CD14-positive monocyte (primary cell): ENCODE data around the gene OR5L2. TPM values are rescaled to one million over a fixed set of nuclear protein-coding genes. Genes with fewer than 3 reads are reported as not detected.
"Not testable (repeated sequence)": the region's sequence is repeated elsewhere in the genome, so short reads cannot be mapped to it uniquely, and the experiment has no call there.

Source experiments
- DNase-seq, 3 donors: peaks; one replicate each; pipeline ENCODE4 v3.0.0-alpha.2; 2011 to 2022
- H2AFZ ChIP-seq: 2 replicates; pipeline ENCODE4 v1.6.0; 2012; ENCODE audit warnings: mild to moderate bottlenecking, low read depth, low read length, inconsistent platforms; ENCODE audit not compliant: insufficient read depth, poor library complexity, severe bottlenecking
- H3K27ac ChIP-seq, 2 donors: 1 replicate in 1 of 2; 2 replicates in 1 of 2; pipeline ENCODE4 v1.5.1; 2012 to 2013; ENCODE audit warnings: low read length in 2 of 2, control low read depth in 1 of 2, inconsistent platforms in 1 of 2, low read depth in 1 of 2, mild to moderate bottlenecking in 1 of 2
- H3K27me3 ChIP-seq, 2 donors: one replicate each; pipeline versions ENCODE4 v1.6.0 to v1.6.1; 2011 to 2013; ENCODE audit warnings: low read length in 2 of 2; ENCODE audit not compliant: control insufficient read depth in 2 of 2, insufficient read depth in 2 of 2
- H3K36me3 ChIP-seq, 2 donors: replicated peaks in 1 of 2; 1 replicate in 1 of 2; 2 replicates in 1 of 2; pipeline versions ENCODE4 v1.5.1 to v1.6.1; 2012 to 2013; ENCODE audit warnings: low read length in 2 of 2, control low read depth in 1 of 2, inconsistent platforms in 1 of 2, mild to moderate bottlenecking in 1 of 2; ENCODE audit not compliant: insufficient read depth in 2 of 2, control insufficient read depth in 1 of 2
- H3K4me1 ChIP-seq, 2 donors: 1 replicate in 1 of 2; 2 replicates in 1 of 2; pipeline versions ENCODE4 v1.5.1 to v1.6.1; 2012 to 2013; ENCODE audit warnings: low read length in 2 of 2, control low read depth in 1 of 2, inconsistent platforms in 1 of 2, mild to moderate bottlenecking in 1 of 2, moderate library complexity in 1 of 2; ENCODE audit not compliant: insufficient read depth in 2 of 2, control insufficient read depth in 1 of 2
- H3K4me2 ChIP-seq: replicated peaks from 2 replicates; pipeline ENCODE3; 2012; ENCODE audit warnings: low read length, moderate library complexity, mild to moderate bottlenecking; ENCODE audit not compliant: poor library complexity, severe bottlenecking; ENCODE audit errors: extremely low read depth
- H3K4me3 ChIP-seq, 3 experiments: fragments of 200-600 bp in 1 of 3; sonication (generic) in 1 of 3; replicated peaks in 1 of 3; 1 replicate in 2 of 3; 2 replicates in 1 of 3; pipeline ENCODE4 v1.5.1; 2011 to 2013; ENCODE audit warnings: low read length in 3 of 3, mild to moderate bottlenecking in 3 of 3, control low read depth in 2 of 3, low read depth in 2 of 3, inconsistent platforms in 1 of 3, moderate library complexity in 1 of 3
- H3K79me2 ChIP-seq: 2 replicates; pipeline ENCODE4 v1.6.0; 2012; ENCODE audit warnings: mild to moderate bottlenecking, control low read depth, inconsistent platforms, low read length, moderate library complexity; ENCODE audit not compliant: insufficient read depth
- H3K9ac ChIP-seq: 2 replicates; pipeline ENCODE4 v1.6.0; 2017; ENCODE audit warnings: low read length, mild to moderate bottlenecking; ENCODE audit not compliant: insufficient read depth, poor library complexity, severe bottlenecking
- H3K9me3 ChIP-seq, 2 donors: replicated peaks in 1 of 2; 1 replicate in 1 of 2; 2 replicates in 1 of 2; pipeline versions ENCODE4 v1.5.1 to v1.6.1; 2012 to 2013; ENCODE audit warnings: low read length in 2 of 2, control low read depth in 1 of 2; ENCODE audit not compliant: control insufficient read depth in 1 of 2, insufficient read depth in 1 of 2
- H4K20me1 ChIP-seq: 2 replicates; pipeline ENCODE4 v1.6.0; 2012; ENCODE audit warnings: mild to moderate bottlenecking, low read length, control low read depth, moderate library complexity; ENCODE audit not compliant: insufficient read depth
- H3K27ac Mint-ChIP-seq, 7 donors: one replicate each; pipeline ENCODE4 v1.8.0; 2020; ENCODE audit warnings: mild to moderate bottlenecking in 7 of 7, mixed read lengths in 7 of 7, moderate library complexity in 6 of 7, inconsistent platforms in 2 of 7
- H3K27me3 Mint-ChIP-seq, 3 donors: one replicate each; pipeline ENCODE4 v1.8.0; 2021 to 2022; ENCODE audit warnings: low read depth in 3 of 3, mild to moderate bottlenecking in 3 of 3, mixed read lengths in 3 of 3, moderate library complexity in 3 of 3, inconsistent platforms in 1 of 3
- H3K36me3 Mint-ChIP-seq, 2 donors: one replicate each; pipeline ENCODE4 v1.8.0; 2020; ENCODE audit warnings: mixed read lengths in 2 of 2, inconsistent platforms in 1 of 2, mild to moderate bottlenecking in 1 of 2
- H3K4me1 Mint-ChIP-seq: one replicate; pipeline ENCODE4 v1.8.0; 2020; ENCODE audit warnings: mild to moderate bottlenecking, mixed read lengths
- H3K4me3 Mint-ChIP-seq, 2 donors: one replicate each; pipeline ENCODE4 v1.8.0; 2020; ENCODE audit warnings: mild to moderate bottlenecking in 2 of 2, mixed read lengths in 2 of 2, moderate library complexity in 1 of 2
- H3K9me3 Mint-ChIP-seq, 7 donors: one replicate each; pipeline ENCODE4 v1.8.0; 2020 to 2022; ENCODE audit warnings: mixed read lengths in 7 of 7, mild to moderate bottlenecking in 6 of 7, moderate library complexity in 6 of 7, inconsistent platforms in 2 of 7
- WGBS: methylation state at CpG from one replicate; pipeline ENCODE4 v1.1.5; 2013; ENCODE audit warnings: missing lambda C conversion rate; ENCODE audit not compliant: insufficient coverage; 5-methylcytosine and 5-hydroxymethylcytosine counted together
- intact Hi-C, 2 donors: fragments of 100-400 bp; cut with micrococcal nuclease; formaldehyde crosslinking; loops; one replicate each; pipeline versions ENCODE4 v1.15.0 to v1.15.1; 2023
- polyA plus RNA-seq, 3 donors: library from polyadenylated mRNA; depleted of rRNA in 1 of 3; unstranded in 2 of 3; stranded (reverse) in 1 of 3; fragments of 300-500 nt in 2 of 3; fragments of >200 nt in 1 of 3; fragmentation: Illumina TruSeq in 2 of 3; gene quantifications; 1 replicate in 2 of 3; 2 replicates in 1 of 3; pipeline ENCODE4 v1.2.3, GENCODE V29; 2012 to 2021
- small RNA-seq: library from RNA; depleted of rRNA; stranded (forward); fragments of <200 nt; gene quantifications from one replicate; pipeline ENCODE3, GENCODE V24; 2012; ENCODE audit warnings: low read depth; ENCODE audit not compliant: insufficient read length

Gene OR5L2
- polyA plus RNA-seq, 3 donors, result not detected

GRCh38 chr11:55872731-55873130, 45.7 kb downstream of the OR5L2 start:
- H3K27me3 Mint-ChIP-seq, intact Hi-C loops, H3K4me1 ChIP-seq, H4K20me1 ChIP-seq, H3K4me3 ChIP-seq, H3K4me2 ChIP-seq, H3K79me2 ChIP-seq, H3K4me1 Mint-ChIP-seq, H3K27ac Mint-ChIP-seq, H3K36me3 ChIP-seq, H3K27ac ChIP-seq, H3K4me3 Mint-ChIP-seq, DNase-seq, H3K36me3 Mint-ChIP-seq, H3K27me3 ChIP-seq, H2AFZ ChIP-seq, H3K9ac ChIP-seq: not testable (repeated sequence)
- H3K9me3 Mint-ChIP-seq, result peaks cover 11 to 43% (median 22%) of the 10 kb centered on the region in 7 donors
- peaks cover 8 to 31% of the 10 kb centered on the region in 2 donors for H3K9me3 ChIP-seq
- 18% methylated on average over 30 of the region's 33 CpGs for WGBS

GRCh38 chr11:55873146-55873545, 46.1 kb downstream of the OR5L2 start:
- intact Hi-C loops, result not testable (repeated sequence)
- peaks cover 7 to 39% (median 19%) of the 10 kb centered on the region in 7 donors for H3K9me3 Mint-ChIP-seq

More at GRCh38 chr11:55873146-55873545, 46.1 kb downstream of the OR5L2 start:
- H3K9me3 ChIP-seq, result peaks cover 8 to 27% of the 10 kb centered on the region in 2 donors
- H3K4me1 Mint-ChIP-seq, H3K27ac Mint-ChIP-seq, H3K27me3 Mint-ChIP-seq, H3K9ac ChIP-seq, H3K4me3 Mint-ChIP-seq, H3K27me3 ChIP-seq, DNase-seq, H3K36me3 Mint-ChIP-seq, H3K27ac ChIP-seq, H3K4me1 ChIP-seq, H3K36me3 ChIP-seq, H3K4me2 ChIP-seq, H3K79me2 ChIP-seq, H2AFZ ChIP-seq, H3K4me3 ChIP-seq, H4K20me1 ChIP-seq: not testable (repeated sequence)
- WGBS, result 19% methylated on average over 33 of the region's 34 CpGs

Small RNA genes lying within 50 kb of the gene (small RNA-seq; reads per million reads assigned to genes)
- gene AC036111.3, result not detected

Other genes starting within 250 kb of the OR5L2 start
- gene OR4C11, start 219.6 kb upstream of the OR5L2 start, polyA plus RNA-seq, result not detected
- not detected for gene OR4P4, start 192.1 kb upstream of the OR5L2 start, polyA plus RNA-seq
- gene OR4S2, start 178.9 kb upstream of the OR5L2 start, polyA plus RNA-seq, result not detected
- gene OR4C6, start 165.0 kb upstream of the OR5L2 start, polyA plus RNA-seq, result not detected
- gene OR5D13, start 53.8 kb upstream of the OR5L2 start, polyA plus RNA-seq, result not detected
- gene OR5D14, start 31.7 kb upstream of the OR5L2 start, polyA plus RNA-seq, result not detected
- gene OR5L1, start 15.9 kb upstream of the OR5L2 start, polyA plus RNA-seq, result not detected
- not detected for gene OR5D18, start 7.6 kb upstream of the OR5L2 start, polyA plus RNA-seq
- gene OR5D16, start 11.5 kb downstream of the OR5L2 start, polyA plus RNA-seq, result not detected
- not detected for gene TRIM51, start 56.1 kb downstream of the OR5L2 start, polyA plus RNA-seq
- gene OR5W2, start 87.4 kb downstream of the OR5L2 start, polyA plus RNA-seq, result not detected
- not detected for gene OR5I1, start 109.2 kb downstream of the OR5L2 start, polyA plus RNA-seq
- gene OR10AG1, start 142.7 kb downstream of the OR5L2 start, polyA plus RNA-seq, result not detected
- gene OR5F1, start 167.4 kb downstream of the OR5L2 start, polyA plus RNA-seq, result not detected
- not detected for gene OR5AS1, start 200.4 kb downstream of the OR5L2 start, polyA plus RNA-seq